Esophagus muscularis mucosa (tissue), 2 donors: Measurements from ENCODE around the gene TESK1.

Experiments
- POLR2A ChIP-seq: fragments of 450-650 bp; IDR thresholded peaks from one replicate; pipeline ENCODE4 v1.6.1; 2017; ENCODE audit warnings: antibody characterized with exemption, moderate library complexity, mild to moderate bottlenecking, low read depth
- POLR2AphosphoS5 ChIP-seq, 2 donors: sonication (generic); formaldehyde crosslinking; IDR thresholded peaks; one replicate each; pipeline ENCODE4 v1.6.1; 2017; ENCODE audit warnings: antibody characterized with exemption in 2 of 2

- TF ChIP-seq POLR2A = no peak
- no peak for TF ChIP-seq POLR2AphosphoS5 (IDR thresholded peaks at IDR 0.05)
Observed at GRCh38 chr9:35656348-35656747, 51.3 kb downstream of the TESK1 start.
